GM12878 (cell line): ENCODE measurements around the gene TYK2. TPM values are rescaled to one million over a fixed set of nuclear protein-coding genes. Genes with fewer than 3 reads are reported as not detected.
A peak's percentile ranks its signal among the peaks of the same experiment; 100 is the strongest.

Experiments
- BHLHE40 ChIP-seq, 2 experiments: fragments of 450-650 bp in 1 of 2; IDR thresholded peaks; 2 replicates each; pipeline ENCODE4 v1.6.1; 2011 to 2017; ENCODE audit warnings: low read depth in 2 of 2, borderline replicate concordance in 1 of 2, improper control_type of control experiment in 1 of 2, low read length in 1 of 2, mild to moderate bottlenecking in 1 of 2
- CEBPB ChIP-seq, 2 experiments: fragments of 150-350 bp in 1 of 2; IDR thresholded peaks; 2 replicates each; pipeline ENCODE4 v1.6.1; 2012 to 2014; ENCODE audit warnings: low read depth in 2 of 2, low read length in 2 of 2, borderline replicate concordance in 1 of 2, inconsistent platforms in 1 of 2
- CHD2 ChIP-seq: IDR thresholded peaks from 2 replicates; pipeline ENCODE4 v1.6.1; 2011; ENCODE audit warnings: low read depth, low read length, improper control_type of control experiment, borderline replicate concordance
- CHD4 ChIP-seq: fragments of 200-600 bp; sonication (generic); IDR thresholded peaks from 2 replicates; pipeline ENCODE4 v1.6.1; 2016; ENCODE audit warnings: mild to moderate bottlenecking
- GATAD2B ChIP-seq: fragments of 450-650 bp; conservative IDR thresholded peaks from 2 replicates; pipeline ENCODE4 v1.6.1; 2017; ENCODE audit warnings: low read depth, mild to moderate bottlenecking, moderate library complexity
- HCFC1 ChIP-seq: fragments of 150-350 bp; IDR thresholded peaks from 2 replicates; pipeline ENCODE4 v1.6.1; 2014; ENCODE audit warnings: low read length
- JUNB ChIP-seq: IDR thresholded peaks from 2 replicates; pipeline ENCODE4 v1.6.1; 2016; ENCODE audit warnings: antibody characterized with exemption, mild to moderate bottlenecking
- KDM1A ChIP-seq: fragments of 200-600 bp; sonication (generic); IDR thresholded peaks from 2 replicates; pipeline ENCODE4 v1.6.1; 2016; ENCODE audit warnings: borderline replicate concordance
- NR2F1 ChIP-seq: fragments of 450-650 bp; conservative IDR thresholded peaks from 2 replicates; pipeline ENCODE4 v1.6.1; 2017; ENCODE audit warnings: mild to moderate bottlenecking
- NRF1 ChIP-seq: conservative IDR thresholded peaks from 2 replicates; pipeline ENCODE4 v1.6.1; 2011; ENCODE audit warnings: mild to moderate bottlenecking, low read depth, low read length, improper control_type of control experiment
- SREBF2 ChIP-seq: IDR thresholded peaks from 2 replicates; pipeline ENCODE4 v1.6.1; 2012; ENCODE audit warnings: mild to moderate bottlenecking, low read length
- STAT1 ChIP-seq: fragments of 450-650 bp; conservative IDR thresholded peaks from 2 replicates; pipeline ENCODE4 v1.6.1; 2014; ENCODE audit warnings: antibody characterized with exemption, mild to moderate bottlenecking
- TBL1XR1 ChIP-seq: IDR thresholded peaks from 2 replicates; pipeline ENCODE4 v1.6.1; 2012; ENCODE audit warnings: low read depth, low read length, improper control_type of control experiment
- polyA plus RNA-seq, 11 experiments: library from polyadenylated mRNA; depleted of rRNA in 4 of 11; unstranded in 6 of 11; stranded (reverse) in 5 of 11; fragments of >200 nt; fragmentation: Nextera tagmentation in 4 of 11; fragmentation: Illumina TruSeq in 1 of 11; extraction: Ambion mirVana in 4 of 11; extraction: Trizol in 1 of 11; gene quantifications; 1 replicate in 1 of 11; 2 replicates in 10 of 11; pipeline versions ENCODE4 v1.2.1 to v1.2.3, GENCODE V29; 2011 to 2016; ENCODE audit warnings: inconsistent platforms in 2 of 11, missing spikeins in 2 of 11, low read depth in 1 of 11
- total RNA-seq, 4 experiments: library from RNA; depleted of rRNA in 3 of 4; stranded (reverse); fragments of >200 nt in 3 of 4; fragmentation: Illumina TruSeq in 1 of 4; extraction: Trizol in 1 of 4; gene quantifications; 2 replicates each; pipeline versions ENCODE4 v1.2.1 to v1.2.3, GENCODE V29; 2013 to 2021
- TF ChIP-seq, protein P1 (sequence below): IDR thresholded peaks from 2 replicates; pipeline ENCODE4 v1.6.1; 2012; ENCODE audit warnings: improper control_type of control experiment, low read depth, low read length; ENCODE audit not compliant: insufficient replicate concordance
- TF ChIP-seq, protein P2 (sequence below): fragments of 450-650 bp; IDR thresholded peaks from 2 replicates; pipeline ENCODE4 v1.6.1; 2017; ENCODE audit warnings: mild to moderate bottlenecking, low read depth, inconsistent platforms; ENCODE audit not compliant: poor library complexity, severe bottlenecking
- TF ChIP-seq, protein P3 (sequence below): fragments of 450-650 bp; IDR thresholded peaks from 2 replicates; pipeline ENCODE4 v1.6.1; 2016; ENCODE audit warnings: mild to moderate bottlenecking, moderate library complexity, borderline replicate concordance
- TF ChIP-seq, protein P4 (sequence below): fragments of 450-650 bp; IDR thresholded peaks from 2 replicates; pipeline ENCODE4 v1.6.1; 2014; ENCODE audit warnings: mild to moderate bottlenecking

The TYK2 gene
- total and polyA plus RNA-seq, 10 of the 15 experiments (the other 5 are each of a cell fraction or from before 2014, with no cell fraction given): 36.4 to 364 (median 179) TPM

DNA sequence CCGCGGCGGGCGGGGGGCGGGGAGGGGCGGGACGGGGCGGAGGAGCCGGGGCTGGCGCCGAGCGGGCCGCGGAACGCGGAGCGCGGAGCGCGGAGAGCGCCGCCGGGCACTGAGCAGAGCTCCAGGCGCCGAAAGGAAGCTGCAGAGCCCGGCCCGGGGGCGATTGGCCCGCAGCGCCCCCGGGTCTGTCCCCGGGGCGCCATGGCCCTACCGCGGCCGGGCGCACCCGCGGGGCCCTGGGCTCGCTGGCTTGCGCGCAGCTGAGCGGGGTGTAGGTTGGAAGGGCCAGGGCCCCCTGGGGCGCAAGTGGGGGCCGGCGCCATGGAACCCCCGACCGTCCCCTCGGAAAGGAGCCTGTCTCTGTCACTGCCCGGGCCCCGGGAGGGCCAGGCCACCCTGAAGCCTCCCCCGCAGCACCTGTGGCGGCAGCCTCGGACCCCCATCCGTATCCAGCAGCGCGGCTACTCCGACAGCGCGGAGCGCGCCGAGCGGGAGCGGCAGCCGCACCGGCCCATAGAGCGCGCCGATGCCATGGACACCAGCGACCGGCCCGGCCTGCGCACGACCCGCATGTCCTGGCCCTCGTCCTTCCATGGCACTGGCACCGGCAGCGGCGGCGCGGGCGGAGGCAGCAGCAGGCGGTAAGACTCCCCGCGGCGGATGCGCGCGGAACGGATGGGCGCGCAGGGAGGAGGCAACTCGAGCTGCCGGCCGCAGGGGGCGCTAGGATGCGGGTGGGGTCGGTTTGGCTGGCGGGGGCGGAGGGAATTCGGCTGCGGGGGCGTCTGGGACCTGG is 40.3 kb upstream of the TYK2 start, which contains the start of gene PDE4A (continued):
- TF ChIP-seq, protein P1, sequence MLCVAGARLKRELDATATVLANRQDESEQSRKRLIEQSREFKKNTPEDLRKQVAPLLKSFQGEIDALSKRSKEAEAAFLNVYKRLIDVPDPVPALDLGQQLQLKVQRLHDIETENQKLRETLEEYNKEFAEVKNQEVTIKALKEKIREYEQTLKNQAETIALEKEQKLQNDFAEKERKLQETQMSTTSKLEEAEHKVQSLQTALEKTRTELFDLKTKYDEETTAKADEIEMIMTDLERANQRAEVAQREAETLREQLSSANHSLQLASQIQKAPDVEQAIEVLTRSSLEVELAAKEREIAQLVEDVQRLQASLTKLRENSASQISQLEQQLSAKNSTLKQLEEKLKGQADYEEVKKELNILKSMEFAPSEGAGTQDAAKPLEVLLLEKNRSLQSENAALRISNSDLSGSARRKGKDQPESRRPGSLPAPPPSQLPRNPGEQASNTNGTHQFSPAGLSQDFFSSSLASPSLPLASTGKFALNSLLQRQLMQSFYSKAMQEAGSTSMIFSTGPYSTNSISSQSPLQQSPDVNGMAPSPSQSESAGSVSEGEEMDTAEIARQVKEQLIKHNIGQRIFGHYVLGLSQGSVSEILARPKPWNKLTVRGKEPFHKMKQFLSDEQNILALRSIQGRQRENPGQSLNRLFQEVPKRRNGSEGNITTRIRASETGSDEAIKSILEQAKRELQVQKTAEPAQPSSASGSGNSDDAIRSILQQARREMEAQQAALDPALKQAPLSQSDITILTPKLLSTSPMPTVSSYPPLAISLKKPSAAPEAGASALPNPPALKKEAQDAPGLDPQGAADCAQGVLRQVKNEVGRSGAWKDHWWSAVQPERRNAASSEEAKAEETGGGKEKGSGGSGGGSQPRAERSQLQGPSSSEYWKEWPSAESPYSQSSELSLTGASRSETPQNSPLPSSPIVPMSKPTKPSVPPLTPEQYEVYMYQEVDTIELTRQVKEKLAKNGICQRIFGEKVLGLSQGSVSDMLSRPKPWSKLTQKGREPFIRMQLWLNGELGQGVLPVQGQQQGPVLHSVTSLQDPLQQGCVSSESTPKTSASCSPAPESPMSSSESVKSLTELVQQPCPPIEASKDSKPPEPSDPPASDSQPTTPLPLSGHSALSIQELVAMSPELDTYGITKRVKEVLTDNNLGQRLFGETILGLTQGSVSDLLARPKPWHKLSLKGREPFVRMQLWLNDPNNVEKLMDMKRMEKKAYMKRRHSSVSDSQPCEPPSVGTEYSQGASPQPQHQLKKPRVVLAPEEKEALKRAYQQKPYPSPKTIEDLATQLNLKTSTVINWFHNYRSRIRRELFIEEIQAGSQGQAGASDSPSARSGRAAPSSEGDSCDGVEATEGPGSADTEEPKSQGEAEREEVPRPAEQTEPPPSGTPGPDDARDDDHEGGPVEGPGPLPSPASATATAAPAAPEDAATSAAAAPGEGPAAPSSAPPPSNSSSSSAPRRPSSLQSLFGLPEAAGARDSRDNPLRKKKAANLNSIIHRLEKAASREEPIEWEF: no peak
- 0 out of 2 replicates have a peak, but pooled peaks have one; percentile 45 for TF ChIP-seq SREBF2
- TF ChIP-seq CHD4: no peak
- TF ChIP-seq BHLHE40 (IDR thresholded peaks at IDR 0.05; ENCODE audit: borderline replicate concordance in 1 of 2, low read depth in 2 of 2, low read length in 1 of 2): peak in 1 of 2 experiments; percentile 44; a peak in 1 of 4 replicates
- TF ChIP-seq CEBPB (IDR thresholded peaks at IDR 0.05; ENCODE audit: borderline replicate concordance in 1 of 2, low read depth in 2 of 2, low read length in 2 of 2): no peak
- no peak for TF ChIP-seq JUNB
- no peak for TF ChIP-seq KDM1A
- TF ChIP-seq NRF1: no peak
- no peak for TF ChIP-seq NR2F1
- no peak for TF ChIP-seq HCFC1
- TF ChIP-seq, protein P2, sequence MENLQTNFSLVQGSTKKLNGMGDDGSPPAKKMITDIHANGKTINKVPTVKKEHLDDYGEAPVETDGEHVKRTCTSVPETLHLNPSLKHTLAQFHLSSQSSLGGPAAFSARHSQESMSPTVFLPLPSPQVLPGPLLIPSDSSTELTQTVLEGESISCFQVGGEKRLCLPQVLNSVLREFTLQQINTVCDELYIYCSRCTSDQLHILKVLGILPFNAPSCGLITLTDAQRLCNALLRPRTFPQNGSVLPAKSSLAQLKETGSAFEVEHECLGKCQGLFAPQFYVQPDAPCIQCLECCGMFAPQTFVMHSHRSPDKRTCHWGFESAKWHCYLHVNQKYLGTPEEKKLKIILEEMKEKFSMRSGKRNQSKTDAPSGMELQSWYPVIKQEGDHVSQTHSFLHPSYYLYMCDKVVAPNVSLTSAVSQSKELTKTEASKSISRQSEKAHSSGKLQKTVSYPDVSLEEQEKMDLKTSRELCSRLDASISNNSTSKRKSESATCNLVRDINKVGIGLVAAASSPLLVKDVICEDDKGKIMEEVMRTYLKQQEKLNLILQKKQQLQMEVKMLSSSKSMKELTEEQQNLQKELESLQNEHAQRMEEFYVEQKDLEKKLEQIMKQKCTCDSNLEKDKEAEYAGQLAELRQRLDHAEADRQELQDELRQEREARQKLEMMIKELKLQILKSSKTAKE: no peak
- TF ChIP-seq CHD2: no peak
- no peak; the same call in none of the 2 replicates for TF ChIP-seq GATAD2B
- no peak for TF ChIP-seq STAT1
- TF ChIP-seq TBL1XR1: no peak
- TF ChIP-seq, protein P3, sequence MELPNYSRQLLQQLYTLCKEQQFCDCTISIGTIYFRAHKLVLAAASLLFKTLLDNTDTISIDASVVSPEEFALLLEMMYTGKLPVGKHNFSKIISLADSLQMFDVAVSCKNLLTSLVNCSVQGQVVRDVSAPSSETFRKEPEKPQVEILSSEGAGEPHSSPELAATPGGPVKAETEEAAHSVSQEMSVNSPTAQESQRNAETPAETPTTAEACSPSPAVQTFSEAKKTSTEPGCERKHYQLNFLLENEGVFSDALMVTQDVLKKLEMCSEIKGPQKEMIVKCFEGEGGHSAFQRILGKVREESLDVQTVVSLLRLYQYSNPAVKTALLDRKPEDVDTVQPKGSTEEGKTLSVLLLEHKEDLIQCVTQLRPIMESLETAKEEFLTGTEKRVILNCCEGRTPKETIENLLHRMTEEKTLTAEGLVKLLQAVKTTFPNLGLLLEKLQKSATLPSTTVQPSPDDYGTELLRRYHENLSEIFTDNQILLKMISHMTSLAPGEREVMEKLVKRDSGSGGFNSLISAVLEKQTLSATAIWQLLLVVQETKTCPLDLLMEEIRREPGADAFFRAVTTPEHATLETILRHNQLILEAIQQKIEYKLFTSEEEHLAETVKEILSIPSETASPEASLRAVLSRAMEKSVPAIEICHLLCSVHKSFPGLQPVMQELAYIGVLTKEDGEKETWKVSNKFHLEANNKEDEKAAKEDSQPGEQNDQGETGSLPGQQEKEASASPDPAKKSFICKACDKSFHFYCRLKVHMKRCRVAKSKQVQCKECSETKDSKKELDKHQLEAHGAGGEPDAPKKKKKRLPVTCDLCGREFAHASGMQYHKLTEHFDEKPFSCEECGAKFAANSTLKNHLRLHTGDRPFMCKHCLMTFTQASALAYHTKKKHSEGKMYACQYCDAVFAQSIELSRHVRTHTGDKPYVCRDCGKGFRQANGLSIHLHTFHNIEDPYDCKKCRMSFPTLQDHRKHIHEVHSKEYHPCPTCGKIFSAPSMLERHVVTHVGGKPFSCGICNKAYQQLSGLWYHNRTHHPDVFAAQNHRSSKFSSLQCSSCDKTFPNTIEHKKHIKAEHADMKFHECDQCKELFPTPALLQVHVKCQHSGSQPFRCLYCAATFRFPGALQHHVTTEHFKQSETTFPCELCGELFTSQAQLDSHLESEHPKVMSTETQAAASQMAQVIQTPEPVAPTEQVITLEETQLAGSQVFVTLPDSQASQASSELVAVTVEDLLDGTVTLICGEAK: no peak
- TF ChIP-seq, protein P4, sequence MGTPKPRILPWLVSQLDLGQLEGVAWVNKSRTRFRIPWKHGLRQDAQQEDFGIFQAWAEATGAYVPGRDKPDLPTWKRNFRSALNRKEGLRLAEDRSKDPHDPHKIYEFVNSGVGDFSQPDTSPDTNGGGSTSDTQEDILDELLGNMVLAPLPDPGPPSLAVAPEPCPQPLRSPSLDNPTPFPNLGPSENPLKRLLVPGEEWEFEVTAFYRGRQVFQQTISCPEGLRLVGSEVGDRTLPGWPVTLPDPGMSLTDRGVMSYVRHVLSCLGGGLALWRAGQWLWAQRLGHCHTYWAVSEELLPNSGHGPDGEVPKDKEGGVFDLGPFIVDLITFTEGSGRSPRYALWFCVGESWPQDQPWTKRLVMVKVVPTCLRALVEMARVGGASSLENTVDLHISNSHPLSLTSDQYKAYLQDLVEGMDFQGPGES: no peak
